NCI-H526 (cell line): ENCODE measurements around the gene UNC45B.
A peak's percentile ranks its signal among the peaks of the same experiment; 100 is the strongest.
"Not testable (repeated sequence)": the region's sequence is repeated elsewhere in the genome, so short reads cannot be mapped to it uniquely, and the experiment has no call there.

ENCODE experiments used
- DNase-seq, 2 experiments: peaks; one replicate each; lab custom pipeline; 2025; lab: John Stamatoyannopoulos, UW

The UNC45B gene

GRCh38 chr17:35147375-35147905 lies at the start of gene UNC45B:
Gene UNC45B (plus strand): TSS chr17:35147817. CDS start chr17:35148264, 447 bp downstream.
- DNase-seq: no peak

- DNase-seq: peak; percentile 76 to 89
Observed at GRCh38 chr17:35099908-35100307, 47.7 kb upstream of the UNC45B start.

- no peak for DNase-seq
Observed at GRCh38 chr17:35101036-35101435, 46.6 kb upstream of the UNC45B start.

GRCh38 chr17:35101725-35102124 lies 45.9 kb upstream of the UNC45B start:
- no peak for DNase-seq

- no peak for DNase-seq
Observed at GRCh38 chr17:35103271-35103670, 44.3 kb upstream of the UNC45B start.

GRCh38 chr17:35104844-35105450 lies 42.7 kb upstream of the UNC45B start:
- no peak for DNase-seq

GRCh38 chr17:35110791-35111190 lies 36.8 kb upstream of the UNC45B start:
- not testable (repeated sequence) for DNase-seq

- no peak for DNase-seq
Observed at GRCh38 chr17:35116845-35117244, 30.8 kb upstream of the UNC45B start.

GRCh38 chr17:35117984-35118383 lies 29.6 kb upstream of the UNC45B start:
- DNase-seq: peak in 1 of 2 experiments; percentile 55

- DNase-seq: peak; percentile 48 to 84
Observed at GRCh38 chr17:35119370-35120165, 28.0 kb upstream of the UNC45B start, which contains the start of gene RAD51D. Gene RAD51D (minus strand): TSS chr17:35119860. CDS start chr17:35119613, 247 bp downstream.

- DNase-seq: no peak
Observed at GRCh38 chr17:35121315-35121714, 26.3 kb upstream of the UNC45B start, which contains the start of gene FNDC8. Gene FNDC8 (plus strand): TSS chr17:35121615. CDS start chr17:35121694, 79 bp downstream.

- no peak for DNase-seq
Observed at GRCh38 chr17:35127751-35128514, 19.7 kb upstream of the UNC45B start.

- DNase-seq: no peak
Observed at GRCh38 chr17:35129154-35129972, 18.3 kb upstream of the UNC45B start.

- no peak for DNase-seq
Observed at GRCh38 chr17:35129973-35130351, 17.7 kb upstream of the UNC45B start.

- DNase-seq: no peak
Observed at GRCh38 chr17:35130392-35130791, 17.2 kb upstream of the UNC45B start.

- DNase-seq: no peak
Observed at GRCh38 chr17:35132099-35132498, 15.5 kb upstream of the UNC45B start.

GRCh38 chr17:35132816-35133550 lies 14.6 kb upstream of the UNC45B start:
- DNase-seq: no peak

GRCh38 chr17:35135322-35135721 lies 12.3 kb upstream of the UNC45B start:
- DNase-seq: no peak

GRCh38 chr17:35138218-35138617 lies 9.4 kb upstream of the UNC45B start:
- DNase-seq: no peak

GRCh38 chr17:35141681-35142466 lies 5.7 kb upstream of the UNC45B start, which contains the start of gene NLE1:
Gene NLE1 (minus strand): TSS chr17:35142303. CDS start chr17:35142275, 28 bp downstream.
- peak; percentile 63 to 85 for DNase-seq
